Measurements from ENCODE around the gene SSTR3.
"Not testable (repeated sequence)": the region's sequence is repeated elsewhere in the genome, so short reads cannot be mapped to it uniquely, and the experiment has no call there.

SSTR3 gene

DNA sequence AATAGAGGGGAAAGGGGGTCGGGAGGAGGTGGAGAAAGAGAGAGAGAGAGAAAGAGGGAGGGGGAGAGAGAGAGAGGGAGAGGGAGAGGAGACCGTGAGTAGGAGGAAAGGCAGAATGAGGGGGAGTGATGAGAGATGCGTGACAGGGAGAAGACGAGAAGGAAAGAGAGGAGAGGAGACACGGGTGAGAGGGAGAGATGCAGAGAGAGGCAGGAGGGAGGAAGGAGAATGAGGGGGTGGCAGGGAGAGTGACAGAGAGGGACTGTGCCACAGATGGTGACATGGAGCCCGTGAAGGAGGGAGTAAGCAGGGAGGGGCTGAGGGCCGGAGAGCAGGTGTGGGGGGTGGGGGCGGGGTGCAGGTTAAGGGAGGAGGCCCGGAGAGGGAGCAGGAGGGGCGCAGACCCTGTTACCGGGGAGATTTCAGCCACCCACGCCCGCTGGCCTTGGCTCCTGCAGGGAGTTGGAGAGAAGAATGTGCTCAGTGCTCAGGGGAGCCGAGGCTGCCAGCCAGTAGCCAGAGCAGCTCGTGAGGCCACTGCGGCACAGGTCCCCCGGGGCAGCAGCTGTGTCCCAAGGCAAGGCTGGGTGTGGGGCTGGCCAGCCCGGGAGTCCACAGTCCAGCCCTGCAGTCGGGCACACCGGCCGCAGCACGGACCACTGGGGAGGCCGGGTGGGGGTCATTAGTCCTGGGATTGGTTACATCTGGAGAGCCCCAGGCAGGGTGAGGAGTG is at the start of gene SSTR3:
TSS of gene SSTR3 (minus strand) at position 304 of the 733 bp plus-strand sequence. CDS start 4,674 bp downstream, outside the sequence.
- no peak for DNase-seq

DNA sequence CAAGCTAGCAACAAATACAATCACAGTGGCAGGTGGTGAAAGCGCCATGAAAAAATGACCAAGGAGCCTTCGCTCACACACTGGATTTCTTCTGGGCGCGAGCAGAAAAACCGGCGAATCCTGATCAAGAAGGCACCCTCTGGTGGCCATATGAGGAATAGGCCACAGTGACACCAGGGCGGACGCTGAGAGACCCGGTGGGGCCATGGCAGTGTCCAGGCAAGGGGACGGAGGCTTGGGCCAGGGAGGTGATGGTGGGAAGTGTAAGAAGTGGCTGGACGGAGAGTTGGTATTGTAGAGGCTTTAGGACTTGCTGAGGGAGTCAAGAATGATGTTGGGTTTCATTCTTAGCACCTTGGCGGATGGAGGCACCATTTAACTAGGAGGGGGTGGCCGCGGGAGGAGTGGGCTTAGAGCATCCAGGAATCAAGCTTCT is 48.6 kb upstream of the SSTR3 start:
- DNase-seq = peak; percentile 65

DNA sequence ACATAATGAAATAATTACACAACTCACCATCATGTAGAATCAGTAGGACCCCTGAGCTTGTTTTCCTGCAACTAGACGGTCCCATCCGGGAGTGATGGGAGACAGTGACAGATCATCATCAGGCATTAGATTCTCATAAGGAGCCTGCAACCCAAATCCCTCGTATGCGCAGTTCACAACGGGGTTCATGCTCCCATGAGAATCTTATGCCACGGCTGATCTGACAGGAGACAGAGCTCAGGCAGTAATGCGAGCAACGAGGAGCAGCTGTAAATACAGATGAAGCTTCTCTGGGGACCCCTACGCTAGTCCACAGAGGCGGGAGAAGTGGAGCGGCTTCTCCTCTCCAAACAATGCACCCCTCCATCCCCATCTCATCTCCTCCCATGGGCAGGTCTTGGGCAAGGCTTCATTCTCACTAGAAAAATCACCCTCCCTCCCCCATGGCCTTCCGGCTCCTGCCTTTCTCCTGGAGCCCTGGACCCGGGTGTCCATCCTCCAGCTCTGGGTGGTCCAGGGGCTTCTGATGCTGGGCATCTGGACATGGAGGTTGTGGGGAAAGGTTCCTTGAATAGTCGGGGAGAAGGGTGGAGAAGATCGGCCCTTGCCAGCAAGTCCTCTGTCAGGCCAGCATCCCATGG is 48.0 kb upstream of the SSTR3 start:
- no peak for DNase-seq

DNA sequence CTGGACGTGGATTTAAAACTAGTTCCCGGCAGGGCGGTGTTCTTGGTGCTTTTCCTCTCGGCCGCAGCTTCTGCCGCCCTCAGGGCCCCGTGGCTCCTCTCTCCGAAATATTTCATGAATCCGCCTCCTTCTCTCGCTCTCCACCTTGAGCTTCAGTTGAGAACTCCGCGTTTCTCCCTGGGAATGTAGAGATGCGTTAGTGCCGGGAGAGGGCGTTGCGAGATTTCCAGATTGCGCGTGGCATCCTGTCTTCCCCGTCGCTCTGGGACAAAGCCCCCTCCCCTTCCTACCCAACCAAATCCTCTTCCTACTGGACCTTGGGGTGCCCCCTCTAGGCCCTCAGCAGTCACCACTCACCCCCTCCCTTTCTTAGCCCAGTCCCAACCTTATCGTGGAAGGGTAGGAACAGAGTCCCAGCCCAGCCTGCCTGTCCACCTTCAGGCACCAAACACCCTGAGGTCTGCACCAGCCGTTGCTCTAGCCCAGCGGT is 47.3 kb upstream of the SSTR3 start:
- DNase-seq = peak; percentile 55

DNA sequence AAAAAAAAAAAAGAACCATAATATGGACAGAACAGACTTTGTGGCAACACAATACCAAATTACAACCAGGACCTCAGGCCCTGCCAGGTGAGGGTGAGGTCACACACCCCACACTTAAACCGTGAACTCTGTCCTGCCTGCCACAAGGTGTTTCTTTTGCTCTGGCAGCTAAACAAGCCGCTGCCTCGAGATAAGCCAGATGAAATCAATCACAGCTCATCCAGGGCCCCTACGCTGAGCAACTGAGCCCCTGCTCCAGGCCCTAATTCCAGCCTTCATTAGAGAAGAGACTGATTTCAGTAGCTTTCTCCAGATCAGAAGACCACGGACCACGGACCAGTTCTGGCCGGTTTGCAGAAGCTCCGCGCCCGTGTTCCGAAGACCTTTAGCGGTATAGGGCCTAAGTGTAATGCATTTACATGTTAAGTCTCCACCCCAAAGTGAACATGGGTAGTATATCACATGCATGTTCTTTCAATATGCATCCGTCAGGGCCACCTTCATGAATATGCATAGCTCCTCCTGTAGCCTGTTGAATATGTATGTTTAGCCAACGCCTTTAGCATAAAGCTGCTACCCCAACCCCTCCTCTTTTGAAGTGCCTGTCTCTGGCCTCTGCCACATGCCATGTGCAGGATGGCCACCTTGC is 46.6 kb upstream of the SSTR3 start:
- DNase-seq = no peak

DNA sequence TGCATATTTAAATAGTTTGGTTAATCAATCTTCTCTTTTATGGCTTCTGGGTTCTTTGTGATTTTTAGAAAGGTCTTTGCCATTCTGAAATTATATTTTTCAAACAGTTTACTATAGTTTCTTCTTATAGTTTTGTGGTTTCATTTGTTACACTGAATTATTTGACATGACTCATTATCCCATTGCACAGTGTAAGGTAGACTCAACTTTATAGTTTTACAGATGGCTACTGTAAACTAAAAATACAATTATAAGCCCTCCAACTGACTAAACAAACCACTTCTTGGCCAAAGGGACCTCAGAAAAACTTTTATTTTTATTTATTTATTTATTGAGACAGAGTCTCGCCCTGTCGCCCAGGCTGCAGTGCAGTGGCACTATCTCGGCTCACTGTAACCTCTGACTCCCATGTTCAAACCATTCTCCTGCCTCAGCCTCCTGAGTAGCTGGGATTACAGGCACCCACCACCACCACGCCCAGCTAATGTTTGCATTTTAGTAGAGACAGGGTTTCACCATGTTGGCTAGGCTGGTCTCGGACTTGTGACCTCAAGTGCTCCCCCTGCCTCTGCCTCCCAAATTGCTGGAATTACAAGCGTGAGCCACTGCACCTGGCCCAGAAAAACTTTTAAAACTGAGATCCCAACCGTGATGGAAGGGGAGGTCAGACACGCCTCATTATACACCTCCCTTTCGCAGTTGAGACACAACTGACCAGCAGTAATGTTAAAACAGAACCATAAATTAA is 45.9 kb upstream of the SSTR3 start:
- DNase-seq = no peak

DNA sequence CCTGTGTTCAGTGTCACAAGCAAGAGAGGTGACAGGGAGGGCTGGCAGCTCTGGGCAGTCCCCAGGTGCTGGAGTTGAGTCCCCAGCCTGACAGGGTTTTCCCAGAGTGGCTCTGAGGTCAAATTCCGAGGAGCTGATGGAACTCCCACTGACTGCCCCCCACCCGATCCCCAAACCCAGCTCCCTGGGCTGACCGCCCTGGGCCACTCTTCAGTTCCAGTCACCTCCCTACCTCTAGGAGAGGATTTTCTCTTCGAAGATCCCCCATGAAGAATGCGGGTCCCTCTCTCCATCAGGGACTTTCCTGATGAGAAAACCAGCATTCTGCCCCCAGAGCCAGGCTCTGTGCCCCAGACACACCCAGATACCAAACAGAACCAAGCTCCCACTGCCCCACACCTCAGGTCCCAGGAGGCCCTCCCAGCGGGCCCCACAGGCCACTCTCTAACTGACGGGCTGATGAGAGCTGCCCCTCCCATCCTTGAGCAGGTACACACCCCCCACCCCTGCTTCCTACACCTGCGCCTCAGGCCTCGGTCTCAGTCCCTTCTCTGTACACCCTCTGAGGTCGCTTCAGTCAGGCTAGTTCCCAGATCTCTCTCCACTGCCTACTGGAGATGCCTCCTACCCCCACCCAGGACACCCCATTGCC is 43.9 kb upstream of the SSTR3 start:
- DNase-seq = no peak

DNA sequence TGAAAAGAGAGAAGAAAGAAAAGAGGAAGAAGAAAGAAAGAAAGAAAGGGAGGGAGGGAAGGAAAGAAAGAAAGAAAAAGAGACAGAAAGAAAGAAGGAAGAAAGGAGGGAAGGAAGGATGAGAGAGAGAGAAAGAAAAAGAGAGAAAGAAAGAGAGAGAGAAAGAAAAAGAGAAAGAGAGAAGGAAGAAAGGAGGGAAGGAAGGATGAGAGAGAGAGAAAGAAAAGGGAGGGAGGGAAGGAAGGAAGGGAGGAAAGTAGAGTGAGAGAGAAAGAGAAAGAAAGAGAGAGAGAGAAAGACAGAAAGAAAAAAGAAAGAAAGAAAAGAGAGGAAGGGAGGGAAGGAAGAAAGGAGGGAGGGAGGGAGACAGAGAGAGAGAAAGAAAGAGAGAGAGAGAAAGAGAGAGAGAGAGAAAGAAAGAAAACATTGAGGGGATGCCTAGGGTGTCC is 43.3 kb upstream of the SSTR3 start:
- DNase-seq = no peak

DNA sequence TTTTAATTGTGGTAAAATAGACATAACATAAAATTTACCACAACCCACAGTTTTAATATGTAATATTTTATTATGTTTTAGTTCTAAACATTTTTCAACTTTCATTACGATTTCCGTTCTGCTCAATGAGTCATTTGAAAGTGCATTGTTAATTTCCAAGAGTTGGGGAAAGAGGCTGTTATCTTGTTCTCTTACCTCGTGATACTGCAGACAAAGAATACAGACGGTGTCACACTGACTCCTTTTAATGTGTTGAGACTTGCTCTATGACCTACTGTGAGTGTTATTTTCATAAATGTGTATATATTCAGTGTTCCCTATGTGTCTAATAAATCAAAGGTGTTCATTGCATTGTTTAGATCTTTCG is 42.6 kb upstream of the SSTR3 start:
- DNase-seq = no peak

DNA sequence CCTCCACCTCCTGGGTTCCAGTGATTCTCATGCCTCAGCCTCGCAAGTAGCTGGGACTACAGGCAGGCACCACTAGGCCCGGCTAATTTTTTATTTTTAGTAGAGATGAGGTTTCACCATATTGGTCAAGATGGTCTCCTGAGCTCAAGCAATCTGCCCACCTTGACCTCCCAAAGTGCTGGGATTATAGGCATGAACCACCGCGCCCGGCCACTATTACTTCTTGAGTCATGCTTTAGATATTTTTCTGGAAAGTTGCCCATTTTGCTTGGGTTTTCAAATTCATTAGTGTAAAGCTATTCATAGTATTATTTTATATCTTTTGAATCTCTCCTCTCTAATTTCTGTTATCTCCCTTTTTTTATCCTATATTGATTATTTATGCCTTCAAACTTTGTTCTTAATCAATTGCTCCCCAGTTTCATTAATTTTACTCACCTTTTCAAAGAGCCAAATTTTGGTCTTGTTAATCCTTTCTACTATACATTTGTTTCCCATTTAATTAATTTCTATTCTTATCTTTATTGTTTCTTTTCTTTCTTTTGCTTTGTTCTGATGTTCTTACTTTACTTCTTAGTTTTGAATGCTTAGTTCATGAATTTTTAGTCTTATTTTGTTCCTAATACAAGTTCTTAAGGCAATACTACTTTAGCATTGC is 42.1 kb upstream of the SSTR3 start:
- DNase-seq = no peak

DNA sequence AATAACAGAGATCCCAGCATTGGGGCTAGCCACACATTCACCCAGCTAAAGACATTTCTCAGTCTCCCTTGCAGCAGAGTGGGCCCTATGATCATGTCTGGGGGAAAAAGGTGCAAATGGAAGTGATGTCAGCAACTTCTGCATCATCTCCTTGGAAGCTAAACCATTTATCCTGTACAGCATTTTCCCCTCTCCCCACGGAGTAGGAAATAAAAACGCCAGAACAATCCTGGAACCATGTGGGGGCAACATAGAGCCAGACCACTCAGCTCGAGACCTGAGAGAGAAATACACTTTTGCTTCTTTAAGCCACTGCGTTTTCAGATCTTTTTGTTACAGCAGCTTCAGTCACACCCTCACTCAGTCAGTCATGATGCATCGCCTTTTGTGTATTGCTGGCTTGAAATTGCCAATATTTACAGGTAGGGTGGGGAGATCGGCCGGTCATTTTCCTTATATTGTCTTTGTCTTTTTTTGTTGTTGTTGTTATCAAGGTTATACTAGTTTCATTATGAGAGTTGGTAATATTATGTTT is 40.9 kb upstream of the SSTR3 start:
- DNase-seq = no peak

DNA sequence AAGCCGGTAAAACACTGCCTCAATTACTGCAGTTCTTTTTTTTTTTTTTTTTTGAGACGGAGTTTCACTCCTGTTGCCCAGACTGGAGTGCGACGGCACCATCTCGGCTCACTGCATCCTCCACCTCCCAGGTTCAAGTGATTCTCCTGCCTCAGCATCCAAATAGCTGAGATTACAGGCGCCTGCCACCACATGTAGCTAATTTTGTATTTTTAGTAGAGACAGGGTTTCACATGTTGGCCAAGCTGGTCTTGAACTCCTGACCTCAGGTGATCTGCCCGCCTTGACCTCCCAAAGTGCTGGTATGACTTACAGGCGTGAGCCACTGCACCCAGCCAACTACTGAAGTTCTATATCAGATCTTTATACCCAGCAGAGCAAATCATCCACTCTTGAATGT is 39.6 kb upstream of the SSTR3 start:
- DNase-seq = not testable (repeated sequence)

DNA sequence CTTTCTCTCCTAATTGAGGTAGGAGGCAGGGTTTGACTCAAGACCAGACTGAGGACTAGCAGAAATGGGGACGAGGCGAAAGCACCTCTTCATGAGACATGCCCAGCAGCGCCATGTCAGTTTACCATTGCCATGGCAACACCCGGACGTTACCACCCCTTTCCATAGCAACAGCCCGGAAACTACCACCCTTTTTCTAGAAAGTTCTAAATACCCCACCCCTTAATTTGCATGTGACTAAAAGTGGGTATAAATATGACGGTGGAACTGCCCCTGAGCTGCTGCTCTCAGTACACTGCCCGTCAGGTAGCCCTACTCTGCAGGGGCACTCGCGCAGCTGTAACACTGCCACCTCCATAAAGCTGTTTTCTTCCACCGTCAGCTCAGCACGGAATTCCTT is 37.7 kb upstream of the SSTR3 start:
- DNase-seq = no peak

DNA sequence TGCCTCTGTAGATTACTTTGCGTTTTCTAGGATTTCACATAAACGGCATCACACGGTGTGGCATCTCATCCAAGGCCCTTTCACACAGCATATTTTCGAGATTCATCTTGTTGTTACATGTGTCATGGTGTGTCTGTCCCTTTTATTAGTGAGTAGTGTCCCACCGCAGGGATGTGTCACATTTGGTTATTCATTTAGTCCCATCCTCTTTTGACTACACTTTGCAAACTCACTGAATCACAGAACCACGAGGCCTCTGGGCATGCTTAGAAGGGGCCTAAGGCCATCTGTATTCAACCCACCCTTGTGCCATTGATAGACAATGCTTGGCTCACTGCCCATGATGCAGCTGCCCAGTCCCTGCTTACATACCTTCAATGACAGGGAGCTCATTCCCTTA is 36.0 kb upstream of the SSTR3 start:
- DNase-seq = no peak

DNA sequence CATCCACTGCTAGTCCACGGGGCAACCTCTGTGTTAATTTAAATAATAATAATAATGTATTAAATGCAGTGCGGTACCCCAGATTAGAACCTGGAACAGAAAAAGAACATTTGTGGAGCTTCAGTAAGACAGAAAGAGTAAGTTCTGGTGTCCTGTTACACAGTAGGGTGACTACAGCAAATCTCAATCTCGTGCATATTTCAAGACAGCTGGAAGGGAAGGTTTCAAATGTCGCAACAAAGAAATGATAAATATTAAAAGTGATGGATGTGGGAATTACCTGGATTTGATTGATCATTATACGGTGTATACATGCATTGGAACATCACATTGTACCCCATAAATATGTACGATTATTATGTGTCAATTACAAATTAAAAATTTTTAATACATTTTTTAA is 33.5 kb upstream of the SSTR3 start:
- no peak for DNase-seq

DNA sequence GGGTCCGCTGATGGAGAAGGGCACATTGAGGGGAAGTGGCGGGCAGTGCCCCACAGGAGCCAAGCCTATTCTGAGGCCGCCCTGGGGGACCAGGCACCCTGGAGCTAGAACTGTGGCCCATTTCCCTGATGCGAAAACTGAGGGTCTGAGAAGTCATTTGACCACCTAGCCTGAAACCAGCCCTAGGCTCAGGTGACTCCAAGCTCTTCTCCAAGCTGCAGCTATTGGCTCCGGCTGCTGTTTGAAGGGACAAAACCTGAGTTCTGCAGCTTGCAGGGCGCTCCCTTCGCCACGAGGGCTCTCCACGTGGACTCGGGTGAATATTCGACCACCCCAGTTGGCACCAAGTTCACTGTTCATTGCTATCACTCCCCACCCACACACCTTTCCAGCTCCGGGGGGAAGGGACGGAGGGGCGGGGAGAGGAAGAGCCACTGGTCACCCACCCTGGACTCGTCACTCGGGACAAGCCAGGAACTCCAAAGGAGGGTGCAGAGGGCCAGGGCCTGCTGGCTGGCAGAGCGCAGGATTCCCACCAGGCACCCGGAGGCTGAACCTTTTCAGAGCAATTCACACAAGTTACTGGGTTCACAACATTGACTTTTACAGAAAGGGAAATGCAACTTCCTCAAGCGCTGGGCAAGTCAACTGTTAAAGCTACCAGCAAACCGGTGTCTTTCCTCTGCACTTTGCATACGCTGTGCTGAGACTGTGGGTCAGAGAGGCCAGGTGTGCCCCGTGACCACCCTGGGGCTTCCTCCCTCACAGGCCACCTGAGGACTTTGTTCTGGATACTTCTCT is 32.8 kb upstream of the SSTR3 start:
- peak; percentile 56 for DNase-seq

DNA sequence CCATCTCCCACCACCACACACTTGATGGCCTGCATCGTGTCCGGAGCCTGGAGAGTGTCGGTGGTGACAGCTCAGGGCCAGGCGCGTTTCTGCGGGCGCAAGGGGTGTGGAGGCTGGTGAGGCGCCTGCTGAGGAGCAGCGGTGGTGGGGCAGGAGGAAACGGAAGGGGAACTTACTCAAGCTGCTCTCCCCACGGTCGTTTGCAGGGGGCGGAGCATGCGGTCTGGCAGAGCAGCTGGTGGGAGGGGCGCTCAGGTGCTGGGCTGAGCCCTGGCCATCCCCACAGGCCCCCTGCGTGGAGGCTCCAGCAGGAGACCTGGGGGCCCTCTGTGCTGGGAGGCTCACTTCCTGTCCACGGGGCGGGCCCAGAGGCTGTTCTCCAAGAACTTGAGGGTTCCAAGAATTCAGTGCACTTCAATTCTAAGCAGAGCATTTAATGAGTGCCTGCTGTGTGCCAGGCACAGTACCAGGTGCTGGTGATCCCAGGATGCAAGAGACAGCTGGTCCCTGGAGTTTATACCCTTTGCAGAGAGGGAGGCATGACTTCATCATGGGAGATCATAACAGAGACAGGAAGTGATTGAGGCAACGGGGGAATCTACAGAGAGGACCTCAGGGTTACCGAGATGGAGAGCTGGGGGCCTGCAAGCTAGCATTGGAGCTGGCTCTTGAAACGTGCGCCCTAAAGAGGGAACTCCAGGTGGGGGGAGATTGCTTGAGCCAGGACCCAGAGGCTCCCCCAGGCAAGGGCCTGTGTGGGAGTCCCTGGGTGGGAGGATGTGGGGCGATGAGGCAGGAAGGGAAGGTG is 32.0 kb upstream of the SSTR3 start, which contains the start of gene RAC2:
TSS of gene RAC2 (minus strand) at position 156 of the 808 bp plus-strand sequence. CDS start at position 35, 121 bp downstream.
- peak; percentile 91 for DNase-seq

DNA sequence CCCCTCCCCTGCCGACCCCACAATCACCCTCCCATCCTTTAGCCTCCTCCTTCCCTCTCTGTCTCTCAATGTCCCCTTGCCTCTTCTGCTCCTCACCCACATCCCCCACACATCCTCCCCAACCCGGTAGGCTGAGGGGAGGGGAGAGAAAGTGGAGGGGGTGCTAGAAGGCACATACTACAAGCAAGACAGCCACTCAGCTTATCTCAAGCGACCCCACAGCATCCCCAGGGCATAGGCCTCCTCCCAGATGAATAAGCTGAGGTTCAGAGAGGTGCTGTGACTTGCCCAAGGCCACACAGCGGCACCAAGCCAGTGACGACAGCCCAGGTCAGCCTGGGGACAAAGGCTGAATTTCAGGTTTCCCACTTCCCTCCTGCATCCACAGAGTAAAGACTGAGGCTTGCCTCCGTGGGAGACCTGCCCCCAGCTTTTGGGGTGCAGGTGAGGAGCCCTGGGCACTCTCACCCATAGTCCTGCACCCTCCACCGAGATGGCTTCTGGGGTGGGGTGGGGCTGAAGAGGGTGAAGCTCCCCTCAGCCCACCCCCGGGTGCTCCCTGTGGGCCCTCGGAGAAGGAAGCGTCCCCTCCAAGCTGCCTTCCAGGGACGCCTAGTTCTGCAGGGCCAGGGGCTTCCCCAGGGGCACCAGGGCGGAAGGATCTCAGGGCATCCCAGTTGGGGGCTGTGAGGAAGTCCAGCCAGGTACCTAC is 31.3 kb upstream of the SSTR3 start:
- DNase-seq = peak; percentile 46

DNA sequence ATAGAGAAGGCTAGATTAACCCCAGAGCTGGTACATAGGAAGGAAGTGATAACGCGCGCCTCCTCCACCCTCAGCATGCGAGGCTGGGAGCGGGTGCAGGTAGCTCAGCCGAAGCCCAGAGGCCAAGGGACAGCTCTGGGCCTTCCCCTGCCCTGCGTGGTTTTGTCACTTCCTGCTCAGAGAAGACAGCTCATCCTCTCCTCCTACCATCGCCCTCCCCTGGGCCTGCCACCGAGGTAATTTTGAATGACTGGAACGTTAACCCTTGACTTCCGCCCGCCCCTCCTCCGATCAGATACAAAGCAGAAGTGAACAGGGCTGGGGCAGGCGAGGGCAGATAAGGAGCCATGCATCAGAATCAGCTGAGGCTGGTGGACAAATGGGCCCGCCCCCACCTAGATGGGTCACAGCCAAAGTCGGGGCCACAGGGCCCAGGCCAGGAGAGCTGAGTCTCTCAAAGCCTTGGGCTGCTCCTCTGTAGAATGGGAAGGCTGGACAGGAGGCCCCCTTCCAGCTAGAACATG is 30.2 kb upstream of the SSTR3 start:
- DNase-seq = peak; percentile 99

Measured in inflammatory macrophage treated with lipopolysaccharide for 4 hours (primary cell).